ENCODE measurements around the gene NSG1.
A peak's percentile ranks its signal among the peaks of the same experiment; 100 is the strongest.
"Not testable (repeated sequence)": the region's sequence is repeated elsewhere in the genome, so short reads cannot be mapped to it uniquely, and the experiment has no call there.

The NSG1 gene

GRCh38 chr4:4416981-4417380, 30.1 kb downstream of the NSG1 start:
- no peak for DNase-seq (ENCODE audit: low spot score)

GRCh38 chr4:4417886-4418285, 31.0 kb downstream of the NSG1 start:
- DNase-seq (ENCODE audit: low spot score) = no peak

DNA sequence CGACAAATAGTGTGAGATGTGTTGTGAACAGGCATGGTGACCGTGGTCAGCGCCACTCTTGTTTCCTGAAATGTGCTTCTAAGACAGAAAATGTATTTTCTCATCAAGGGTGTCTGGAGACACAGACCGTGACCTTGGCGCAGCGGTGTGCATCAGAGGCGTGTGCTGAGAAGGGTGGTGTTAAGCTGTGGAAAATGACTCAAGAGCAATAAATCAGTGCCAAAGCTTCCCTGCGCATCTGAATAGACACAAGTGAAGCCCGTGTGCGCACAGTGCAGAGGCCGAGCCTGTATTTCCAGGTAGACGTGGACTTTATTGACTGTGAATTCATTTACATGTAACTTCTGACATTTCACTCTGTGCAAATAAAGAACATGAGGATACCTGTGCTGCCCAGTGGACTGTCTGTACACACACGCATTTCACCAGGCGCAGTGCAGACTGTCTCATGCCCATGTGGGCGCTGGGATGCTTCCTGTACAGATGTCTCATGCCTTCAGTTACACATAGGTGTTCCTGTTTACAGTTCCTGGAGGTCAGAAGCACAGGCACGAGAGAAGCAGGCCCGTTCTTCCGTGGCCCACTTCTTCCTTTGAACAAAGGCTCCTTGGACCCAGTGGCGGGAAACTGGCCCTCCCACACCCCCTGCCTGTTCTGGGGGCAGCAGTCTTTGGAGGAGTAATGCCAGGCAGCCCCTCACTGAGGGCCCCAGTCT, 31.9 kb downstream of the NSG1 start:
- DNase-seq (ENCODE audit: low spot score) = no peak

DNA sequence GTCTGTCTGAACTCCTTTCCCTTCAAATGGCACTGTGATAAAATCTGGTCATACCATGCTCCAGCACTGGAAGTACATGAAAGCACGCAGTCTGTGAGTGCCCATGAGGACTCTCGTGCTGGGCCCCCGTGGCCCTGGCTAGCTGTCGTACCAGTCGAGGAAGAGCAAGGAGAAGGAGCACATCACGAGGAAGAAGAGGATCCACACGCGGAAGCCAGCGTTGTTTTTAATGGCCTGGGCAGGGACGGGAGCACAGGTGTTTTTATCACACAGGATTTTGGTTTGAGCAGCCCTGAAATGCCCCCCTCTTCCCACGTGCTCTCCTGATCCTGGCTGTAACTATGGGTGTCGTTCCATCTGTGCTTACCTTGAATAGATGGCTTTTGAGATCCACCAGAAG, 33.0 kb downstream of the NSG1 start:
- no peak for DNase-seq (ENCODE audit: low spot score)

DNA sequence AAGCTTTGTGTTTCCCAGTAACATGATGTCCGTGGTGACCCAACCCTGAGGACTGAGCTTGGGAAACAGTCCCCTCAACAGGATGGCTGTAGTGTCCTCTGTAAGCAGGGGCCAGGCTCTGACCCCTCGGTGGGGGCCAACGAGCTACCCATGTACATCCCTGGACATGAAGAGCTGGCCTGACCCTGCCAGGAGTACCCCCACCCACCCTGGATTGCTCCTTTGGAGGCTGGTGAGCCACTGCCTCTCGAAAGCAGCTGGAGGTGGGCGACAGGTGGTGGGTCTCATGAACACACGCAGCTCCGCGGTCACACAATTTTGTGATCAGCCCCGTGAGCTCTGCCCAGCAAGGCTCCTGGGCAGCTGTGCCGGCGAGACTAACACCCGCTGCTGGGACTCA, 33.5 kb downstream of the NSG1 start:
- DNase-seq (ENCODE audit: low spot score) = no peak

GRCh38 chr4:4421356-4421755, 34.5 kb downstream of the NSG1 start:
- DNase-seq (ENCODE audit: low spot score) = no peak

DNA sequence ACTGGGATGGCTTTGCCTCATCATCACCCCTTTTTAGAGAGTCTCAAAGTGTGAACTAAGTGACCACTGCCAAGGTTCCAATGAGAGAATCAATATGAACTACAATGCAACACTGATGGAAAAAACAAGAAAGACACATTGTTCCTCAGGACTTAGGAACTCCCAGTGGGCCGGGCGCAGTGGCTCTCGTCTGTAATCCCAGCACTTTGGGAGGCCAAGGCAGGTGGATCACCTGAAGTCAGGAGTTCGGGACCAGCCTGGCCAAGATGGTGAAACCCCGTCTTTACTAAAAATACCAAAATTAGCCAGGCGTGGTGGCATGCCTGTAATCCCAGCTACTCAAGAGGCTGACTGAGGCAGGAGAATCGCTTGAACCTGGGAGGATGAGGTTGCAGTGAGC, 35.2 kb downstream of the NSG1 start:
- not testable (repeated sequence) for DNase-seq (ENCODE audit: low spot score)

DNA sequence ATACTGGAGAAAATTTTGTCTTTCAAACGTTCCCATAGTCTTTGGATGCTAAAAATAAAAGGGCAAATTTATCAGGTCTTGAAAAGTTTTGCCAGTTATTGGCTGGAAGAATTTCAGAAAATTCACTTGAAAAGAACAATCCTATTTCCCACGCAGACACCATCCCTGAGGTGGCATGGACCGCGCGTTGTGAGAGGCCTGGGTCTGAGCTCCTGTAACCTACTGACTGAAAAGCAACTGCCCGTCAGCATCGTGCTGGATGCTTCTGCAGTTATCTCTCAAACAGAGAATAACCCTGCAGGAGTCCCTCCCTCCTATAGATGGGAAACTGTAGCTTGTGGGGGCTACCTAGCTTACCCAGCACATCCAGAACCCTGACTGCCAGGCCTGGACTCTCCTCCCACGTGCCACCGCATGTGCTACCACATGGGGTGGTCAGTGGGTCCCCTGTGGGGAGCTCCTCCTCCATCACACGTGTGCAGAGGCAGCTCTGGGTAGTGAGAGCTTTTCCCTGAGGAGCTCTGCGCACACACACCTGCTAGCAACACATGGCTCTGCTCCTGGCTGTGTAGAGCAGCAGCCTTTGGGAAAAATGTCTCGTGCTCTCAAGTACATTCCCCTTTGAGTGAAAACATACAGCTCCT, 36.1 kb downstream of the NSG1 start:
- DNase-seq (ENCODE audit: low spot score) = no peak

DNA sequence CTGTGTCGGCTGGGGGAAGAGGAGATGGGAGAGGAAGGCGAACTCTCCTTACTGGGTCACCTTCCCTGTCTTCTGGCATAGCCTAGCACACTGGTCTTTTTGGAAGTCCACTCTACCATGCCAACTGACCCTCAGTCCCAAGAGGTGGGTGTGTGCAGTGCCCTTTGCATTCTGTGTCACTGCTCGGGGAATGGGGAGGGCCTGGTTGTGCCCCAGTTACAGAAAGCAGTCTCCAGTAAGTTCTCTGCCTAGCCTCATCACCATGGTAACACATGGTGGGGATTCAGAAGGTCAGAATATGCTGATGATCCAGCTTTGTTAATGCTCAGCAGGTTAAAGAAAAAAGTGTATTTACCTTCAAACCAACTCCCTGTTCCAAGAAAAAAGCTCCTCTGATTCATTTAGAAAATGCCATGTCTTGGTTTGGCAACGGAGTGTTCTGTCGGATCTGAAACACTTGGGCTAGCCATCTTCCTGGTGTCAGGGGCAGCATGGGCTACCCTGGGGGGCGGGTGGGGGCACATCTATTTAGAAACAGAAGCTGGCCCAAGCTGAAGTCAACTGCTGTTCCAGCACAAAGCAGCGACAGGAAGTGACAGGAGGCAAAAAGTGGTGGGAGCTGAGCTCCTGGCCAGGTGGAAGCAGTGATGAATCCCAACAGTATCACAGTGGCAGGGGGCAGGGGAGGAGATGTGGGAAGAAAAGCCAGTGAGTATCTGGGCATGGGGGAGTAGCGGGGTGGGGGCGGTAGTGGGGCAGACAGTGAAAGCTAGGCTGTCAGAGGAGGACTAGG, 37.0 kb downstream of the NSG1 start:
- no peak for DNase-seq (ENCODE audit: low spot score)

DNA sequence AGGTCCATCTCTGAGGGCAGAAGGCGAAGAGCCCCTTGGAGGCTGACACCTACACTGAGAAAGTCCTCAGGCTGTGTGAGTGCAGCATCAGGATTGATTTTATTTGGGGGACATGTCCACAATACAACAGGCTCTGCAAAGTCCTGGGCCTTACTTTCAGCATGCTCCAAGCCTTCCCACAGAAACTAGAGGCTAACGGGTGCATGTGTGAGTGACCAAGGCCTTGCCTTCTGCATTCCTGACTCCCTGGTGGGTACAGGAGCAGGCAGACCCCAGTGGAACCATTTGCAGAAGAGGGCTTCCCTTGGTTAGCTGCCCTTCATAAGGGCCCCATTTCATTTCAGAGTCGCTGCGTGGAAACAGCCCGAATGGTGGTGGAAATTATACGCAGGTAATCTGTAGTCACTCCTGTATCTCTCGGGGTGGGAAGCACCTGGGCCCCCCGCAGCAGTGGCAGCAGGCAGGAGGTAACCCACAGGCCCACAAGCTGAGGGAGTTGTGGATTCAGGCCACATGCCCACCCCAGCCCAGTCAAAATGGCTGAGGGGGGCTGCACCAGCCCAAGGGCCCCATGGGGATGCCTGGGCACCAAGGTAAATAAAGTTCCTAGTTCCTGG, 37.7 kb downstream of the NSG1 start:
- no peak for DNase-seq (ENCODE audit: low spot score)

- DNase-seq (ENCODE audit: low spot score) = no peak
These were observed 38.3 kb downstream of the NSG1 start for GRCh38 chr4:4425119-4425690.

GRCh38 chr4:4425696-4426095, 38.8 kb downstream of the NSG1 start:
- no peak for DNase-seq (ENCODE audit: low spot score)

GRCh38 chr4:4426511-4427120, 39.7 kb downstream of the NSG1 start:
- no peak for DNase-seq (ENCODE audit: low spot score)

- DNase-seq (ENCODE audit: low spot score) = peak; percentile 68
These were observed 40.4 kb downstream of the NSG1 start for GRCh38 chr4:4427121-4427870.

DNA sequence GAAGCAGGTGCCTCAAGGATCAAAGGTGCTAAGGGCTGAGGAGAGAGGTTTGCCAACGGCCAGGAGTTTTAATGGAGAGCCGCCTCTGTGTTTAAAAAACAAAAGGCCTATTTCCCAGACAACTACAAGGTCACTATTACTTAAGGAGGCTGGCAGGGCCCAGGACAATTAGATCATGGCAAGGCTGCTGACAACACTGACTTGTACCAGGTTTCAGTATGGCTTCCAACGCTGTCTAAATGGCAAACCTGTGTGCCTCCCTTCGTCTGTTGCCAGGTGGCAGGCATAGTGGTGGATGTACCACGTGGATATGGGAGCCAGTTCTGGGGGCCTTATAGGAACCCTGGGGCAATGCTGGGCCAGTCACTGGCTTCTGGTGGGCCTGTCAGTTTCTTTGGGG, 41.0 kb downstream of the NSG1 start:
- DNase-seq (ENCODE audit: low spot score) = no peak

DNA sequence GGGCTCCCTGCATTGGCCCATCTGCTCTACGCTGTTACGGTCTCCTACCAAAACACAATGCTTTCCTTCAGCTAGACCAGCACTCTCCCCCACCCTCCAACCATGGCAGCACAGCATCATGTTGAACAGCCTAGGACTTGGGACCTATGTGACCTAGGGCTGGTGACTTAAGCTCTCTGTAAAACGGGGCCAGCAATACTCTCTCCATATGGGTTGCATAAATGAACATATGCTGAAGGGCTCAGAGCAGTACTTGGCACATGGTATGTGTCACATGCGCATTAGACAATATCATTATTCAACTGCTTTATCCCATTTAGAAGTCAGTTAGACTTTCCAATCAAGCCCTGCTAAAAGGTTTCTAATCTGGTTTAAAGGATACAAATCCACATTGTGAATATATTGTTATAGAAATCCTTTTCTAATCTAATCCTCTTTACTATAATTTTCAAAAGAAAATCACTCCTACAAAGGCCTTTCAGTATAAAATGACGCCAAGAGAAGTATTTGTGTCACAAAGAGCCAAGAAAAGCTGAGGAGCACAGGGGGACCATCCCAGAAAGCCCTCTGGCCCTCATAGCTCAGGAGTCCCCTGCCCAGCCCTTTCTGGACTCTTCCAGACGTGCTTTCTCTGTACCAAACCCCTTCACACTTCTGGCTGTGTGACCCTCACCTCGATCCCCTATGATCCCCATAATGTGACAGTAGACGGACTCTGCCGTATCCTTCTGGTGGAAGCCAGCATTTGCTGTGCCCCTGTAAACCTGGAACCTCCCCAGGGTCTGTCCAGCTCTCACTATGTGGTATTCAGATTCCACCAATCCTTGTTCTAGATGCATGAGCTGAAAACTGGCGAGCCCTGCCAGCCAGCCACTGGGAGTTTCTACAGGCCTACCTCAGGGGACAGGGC, 42.3 kb downstream of the NSG1 start:
- DNase-seq (ENCODE audit: low spot score) = no peak

- DNase-seq (ENCODE audit: low spot score) = peak; percentile 77
These were observed 43.7 kb downstream of the NSG1 start for GRCh38 chr4:4430492-4431195.

- DNase-seq (ENCODE audit: low spot score) = no peak
These were observed 45.6 kb downstream of the NSG1 start for GRCh38 chr4:4432341-4433125.

- DNase-seq (ENCODE audit: low spot score) = no peak
These were observed 47.0 kb downstream of the NSG1 start for GRCh38 chr4:4433941-4434340.
